ENCODE results near the gene RPS21.

Gene RPS21

GRCh38 chr20:62413896-62414481 lies 27.1 kb downstream of the RPS21 start:
- TF ChIP-seq CTCF (IDR thresholded peaks at IDR 0.05; ENCODE audit: low read depth, low read length), result no peak
- no peak overlapping the region for H3K4me3 ChIP-seq (ENCODE audit: low read depth, low read length)

- no peak for TF ChIP-seq CTCF (IDR thresholded peaks at IDR 0.05; ENCODE audit: low read depth, low read length)
- no peak overlapping the region for H3K4me3 ChIP-seq (ENCODE audit: low read depth, low read length)
These were observed 28.6 kb downstream of the RPS21 start for GRCh38 chr20:62415354-62416111.

DNA sequence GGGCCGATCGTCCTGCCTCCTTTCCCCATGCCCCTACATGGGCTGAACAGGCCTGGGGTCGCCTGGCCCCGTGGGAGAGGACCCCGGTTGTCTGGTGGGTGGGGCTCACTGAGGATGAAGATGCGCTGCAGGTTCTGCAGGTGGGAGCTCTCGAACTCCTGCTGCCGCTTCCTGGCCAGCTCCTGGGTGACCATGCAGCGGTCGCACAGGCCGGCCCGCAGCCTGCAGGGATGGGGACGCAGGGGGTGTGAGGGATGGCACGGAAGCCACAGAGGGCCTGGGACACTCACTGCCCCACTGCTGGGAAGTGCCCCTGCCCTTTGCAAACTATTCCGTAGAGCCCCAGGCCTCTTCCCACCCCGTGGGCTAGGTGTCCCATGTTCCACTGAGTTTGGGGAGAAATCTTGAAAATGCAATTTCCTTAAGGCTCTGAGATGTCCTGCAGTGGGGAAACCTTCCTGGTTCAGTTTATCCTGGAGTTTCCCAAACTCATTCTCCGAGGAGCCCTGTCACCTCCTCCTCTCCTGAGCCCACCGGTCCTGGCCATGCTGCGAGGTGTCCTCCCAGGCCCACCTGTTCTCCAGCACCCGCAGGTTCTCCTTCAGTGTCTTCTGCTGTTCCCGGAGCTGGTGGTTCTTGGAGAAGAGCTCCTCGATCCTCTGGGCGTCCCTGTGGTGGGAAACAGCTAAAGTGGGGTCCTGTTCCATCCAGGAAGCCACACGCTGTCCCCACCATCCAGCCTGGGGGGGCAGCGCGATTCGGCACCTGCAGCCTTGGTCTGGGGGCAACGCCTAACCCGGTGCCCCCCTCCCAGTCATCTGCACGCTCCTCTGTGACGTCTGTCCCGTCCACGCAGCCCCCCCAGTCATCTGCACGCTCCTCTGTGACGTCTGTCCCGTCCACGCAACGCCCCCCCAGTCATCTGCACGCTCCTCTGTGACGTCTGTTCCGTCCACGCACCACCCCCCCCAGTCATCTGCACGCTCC lies 30.0 kb downstream of the RPS21 start:
- TF ChIP-seq CTCF (IDR thresholded peaks at IDR 0.05; ENCODE audit: low read depth, low read length), result no peak
- H3K4me3 ChIP-seq (ENCODE audit: low read depth, low read length), result no peak overlapping the region

- TF ChIP-seq CTCF (IDR thresholded peaks at IDR 0.05; ENCODE audit: low read depth, low read length), result no peak
- H3K4me3 ChIP-seq (ENCODE audit: low read depth, low read length), result no peak overlapping the region
These were observed 31.2 kb downstream of the RPS21 start for GRCh38 chr20:62417981-62418708.

- no peak for TF ChIP-seq CTCF (IDR thresholded peaks at IDR 0.05; ENCODE audit: low read depth, low read length)
- no peak overlapping the region for H3K4me3 ChIP-seq (ENCODE audit: low read depth, low read length)
These were observed 32.0 kb downstream of the RPS21 start for GRCh38 chr20:62418709-62419487.

DNA sequence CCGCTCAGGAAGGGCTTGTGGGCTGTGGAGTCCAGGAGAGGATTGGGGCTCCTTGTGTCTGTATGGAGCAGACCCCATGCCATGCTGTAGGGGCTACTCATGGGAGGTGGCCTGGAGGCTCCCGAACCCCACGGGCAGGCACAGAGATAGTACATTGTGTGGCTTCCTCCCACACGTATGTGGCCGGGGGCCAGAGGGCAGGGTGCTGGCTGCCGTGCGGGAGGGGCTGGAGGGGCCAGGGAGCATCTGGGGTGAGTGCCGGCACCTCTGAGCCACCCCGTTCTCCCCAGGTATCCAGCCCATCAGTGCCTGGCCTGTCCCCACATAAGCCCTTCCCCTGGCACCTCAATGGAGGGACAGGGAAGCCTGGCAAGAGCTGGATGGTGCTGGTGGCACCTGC lies 32.9 kb downstream of the RPS21 start:
- no peak for TF ChIP-seq CTCF (IDR thresholded peaks at IDR 0.05; ENCODE audit: low read depth, low read length)
- H3K4me3 ChIP-seq (ENCODE audit: low read depth, low read length), result no peak overlapping the region
